Stimulated activated effector memory CD8-positive, alpha-beta T cell treated with anti-CD3 and anti-CD28 coated beads, Interleukin-12 subunit alpha, Interleukin-12 subunit beta, amount 100 ng/mL, for 72 hours (primary cell): ENCODE results near the gene TAF3.

Experiments used
- ATAC-seq: fragments of 150-1000 bp; cut with Tn5 transposase; 2 replicates; pipeline ENCODE4 v1.10.0; 2021
- DNase-seq, 2 donors: peaks; one replicate each; pipeline ENCODE4 v3.0.0; 2021 to 2022; ENCODE audit warnings: low spot score in 2 of 2
- H3K27ac Mint-ChIP-seq: one replicate; pipeline ENCODE4 v1.8.0; 2022; ENCODE audit warnings: mild to moderate bottlenecking, mixed read lengths
- H3K36me3 Mint-ChIP-seq: one replicate; pipeline ENCODE4 v1.8.0; 2022; ENCODE audit warnings: mild to moderate bottlenecking, mixed read lengths
- H3K4me1 Mint-ChIP-seq: one replicate; pipeline ENCODE4 v1.8.0; 2022; ENCODE audit warnings: mixed read lengths
- H3K4me3 Mint-ChIP-seq: one replicate; pipeline ENCODE4 v1.8.0; 2022; ENCODE audit warnings: mild to moderate bottlenecking, mixed read lengths
- H3K9me3 Mint-ChIP-seq: one replicate; pipeline ENCODE4 v1.8.0; 2022; ENCODE audit warnings: mixed read lengths

TAF3 gene

DNA sequence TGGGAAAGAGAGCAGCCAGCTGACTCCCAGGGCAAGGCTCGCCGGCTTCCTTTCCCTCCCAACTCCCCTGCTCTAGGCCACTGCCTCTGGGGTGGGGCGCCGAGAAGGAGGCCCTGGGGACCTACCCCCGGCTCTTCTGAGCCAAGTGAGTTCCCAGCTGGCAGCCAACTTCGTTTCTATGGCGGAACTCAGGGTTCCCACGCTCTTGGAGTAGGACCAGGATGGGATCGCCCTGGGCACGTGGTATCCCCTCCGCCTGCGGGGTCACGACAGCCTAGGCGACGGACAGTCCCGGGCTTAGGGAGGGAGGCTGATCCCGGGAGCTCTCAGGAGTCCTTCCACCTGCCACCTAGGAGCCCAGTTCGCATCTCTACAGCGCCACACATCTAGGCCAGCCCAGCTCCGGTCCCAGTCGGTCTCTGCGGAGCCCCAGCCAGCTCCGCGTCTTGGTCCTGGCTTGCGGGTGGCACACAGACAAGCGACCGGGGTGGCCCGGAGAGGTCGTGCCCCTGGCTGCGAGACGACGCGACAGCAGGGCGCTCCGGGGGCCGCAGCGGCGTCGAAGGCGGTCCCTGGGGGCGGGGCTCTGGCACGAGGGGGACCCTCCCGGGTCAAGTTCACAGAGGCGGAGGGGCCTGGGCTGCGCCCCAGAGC is 215.6 kb downstream of the TAF3 start:
- Mint-ChIP-seq H3K4me3 (peak overlapping the region; percentile 21), H3K36me3 (peaks cover 18% of the 10 kb centered on the region), H3K27ac (no peak overlapping the region), H3K9me3 (no peaks in the 10 kb centered on the region), H3K4me1 (peaks cover 23% of the 10 kb centered on the region)
- ATAC-seq (peak; percentile 23), DNase-seq (peak in 1 of 2 donors; percentile 51)

GRCh38 chr10:8034466-8035005 is 216.2 kb downstream of the TAF3 start:
- H3K9me3 Mint-ChIP-seq: no peaks in the 10 kb centered on the region
- H3K27ac Mint-ChIP-seq: no peak overlapping the region
- peaks cover 18% of the 10 kb centered on the region for H3K36me3 Mint-ChIP-seq
- H3K4me3 Mint-ChIP-seq: peak overlapping the region; percentile 36
- peaks cover 27% of the 10 kb centered on the region for H3K4me1 Mint-ChIP-seq
- peak; percentile 9 for ATAC-seq
- DNase-seq: peak; percentile 2 to 49

GRCh38 chr10:8035006-8035640 is 216.8 kb downstream of the TAF3 start:
- Mint-ChIP-seq H3K36me3 (peaks cover 18% of the 10 kb centered on the region), H3K9me3 (no peaks in the 10 kb centered on the region), H3K4me3 (peak overlapping the region; percentile 36), H3K4me1 (peaks cover 31% of the 10 kb centered on the region), H3K27ac (no peak overlapping the region)
- ATAC-seq: peak; percentile 29
- DNase-seq: peak in 1 of 2 donors; percentile 50

GRCh38 chr10:8035641-8036470 is 217.6 kb downstream of the TAF3 start:
- Mint-ChIP-seq H3K27ac (no peak overlapping the region), H3K4me1 (peaks cover 31% of the 10 kb centered on the region), H3K36me3 (peaks cover 18% of the 10 kb centered on the region), H3K4me3 (peak overlapping the region; percentile 36), H3K9me3 (no peaks in the 10 kb centered on the region)
- DNase-seq: peak in 1 of 2 donors; percentile 55
- ATAC-seq: no peak

GRCh38 chr10:8036506-8037198 is 218.3 kb downstream of the TAF3 start:
- H3K27ac Mint-ChIP-seq: no peak overlapping the region
- no peak for ATAC-seq
- no peak for DNase-seq
- peaks cover 35% of the 10 kb centered on the region for H3K4me1 Mint-ChIP-seq
- H3K9me3 Mint-ChIP-seq: no peaks in the 10 kb centered on the region
- H3K36me3 Mint-ChIP-seq: peaks cover 18% of the 10 kb centered on the region
- no peak overlapping the region for H3K4me3 Mint-ChIP-seq

GRCh38 chr10:8037199-8037801 is 219.0 kb downstream of the TAF3 start:
- no peak overlapping the region for H3K27ac Mint-ChIP-seq
- H3K36me3 Mint-ChIP-seq: peaks cover 18% of the 10 kb centered on the region
- H3K4me3 Mint-ChIP-seq: peak overlapping the region; percentile 30
- ATAC-seq (no peak), DNase-seq (peak in 1 of 2 donors; percentile 5)
- H3K9me3 Mint-ChIP-seq: no peaks in the 10 kb centered on the region
- H3K4me1 Mint-ChIP-seq: peaks cover 42% of the 10 kb centered on the region

DNA sequence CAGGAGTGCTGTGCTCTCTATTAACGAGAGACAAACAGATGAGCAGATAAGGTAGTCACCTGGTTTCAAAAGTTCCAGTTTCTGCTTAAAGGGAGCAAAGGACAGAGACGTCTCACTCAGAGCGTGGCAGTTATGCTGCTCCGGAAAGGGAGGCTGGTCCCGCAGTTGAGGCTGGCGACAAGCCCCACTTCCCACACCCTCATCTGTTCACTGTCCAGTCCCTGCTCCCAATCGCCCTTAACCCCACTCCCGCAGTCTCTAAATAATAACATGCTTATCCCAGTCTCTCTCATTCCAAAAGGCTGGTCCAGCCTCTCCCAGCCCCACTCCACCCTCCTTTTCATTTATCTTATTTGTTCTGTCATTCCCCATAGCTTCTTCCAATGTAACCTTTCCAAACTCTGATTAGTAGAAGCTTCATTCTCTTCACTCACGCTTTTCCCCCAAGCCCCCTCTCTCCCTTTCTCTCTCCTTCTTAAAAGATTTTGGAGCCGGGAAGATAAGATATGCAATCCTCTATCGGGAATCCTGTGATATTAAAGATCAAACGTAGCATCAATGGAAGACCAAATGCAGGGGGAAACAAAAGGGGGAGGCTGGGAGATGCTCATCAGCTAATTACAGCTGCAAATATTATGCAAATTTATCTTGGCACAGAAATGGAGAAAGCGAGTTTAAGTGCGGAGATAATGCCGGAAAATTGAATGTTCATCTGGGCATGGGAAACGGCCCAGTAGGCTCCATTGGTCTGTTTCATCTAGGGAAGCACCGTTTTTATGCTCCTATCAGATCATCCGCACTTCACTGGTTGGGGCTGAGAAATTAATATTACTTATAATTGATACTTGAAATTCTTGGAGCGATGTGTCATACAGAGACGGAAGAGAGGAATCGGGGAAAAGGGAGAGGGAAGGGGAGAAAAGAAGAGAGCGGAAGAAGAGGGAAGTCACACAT is 219.9 kb downstream of the TAF3 start:
- peaks cover 51% of the 10 kb centered on the region for H3K4me1 Mint-ChIP-seq
- peaks cover 23% of the 10 kb centered on the region for H3K36me3 Mint-ChIP-seq
- DNase-seq: no peak
- H3K27ac Mint-ChIP-seq: no peak overlapping the region
- no peaks in the 10 kb centered on the region for H3K9me3 Mint-ChIP-seq
- H3K4me3 Mint-ChIP-seq: peak overlapping the region; percentile 30
- ATAC-seq: peak; percentile 38

DNA sequence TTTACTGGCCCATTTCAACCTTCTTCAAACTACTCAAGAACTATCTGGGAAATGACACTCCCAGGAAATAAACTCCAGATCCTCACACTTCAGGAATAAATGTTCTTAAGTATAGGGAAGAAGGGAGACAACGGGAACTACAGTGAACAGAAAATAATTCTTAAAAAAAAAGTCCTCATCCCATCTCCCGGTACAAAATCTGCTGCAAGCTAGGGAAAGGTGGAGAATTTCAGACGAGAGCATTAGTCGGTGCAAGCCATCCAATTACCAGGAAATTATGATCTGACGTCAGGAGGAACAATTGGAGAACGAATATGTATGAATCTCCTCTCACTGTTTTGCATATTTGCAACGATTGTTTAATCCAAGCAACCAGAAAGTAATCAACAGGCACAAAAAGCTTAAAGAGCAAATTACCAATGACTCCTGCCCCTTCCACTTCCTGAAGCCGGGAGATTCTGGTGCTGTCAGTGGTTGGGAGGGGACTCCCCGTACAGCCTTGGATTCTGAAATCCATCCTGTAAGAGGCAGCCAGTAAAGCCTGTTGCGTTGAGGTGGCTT is 221.1 kb downstream of the TAF3 start:
- Mint-ChIP-seq H3K4me3 (no peak overlapping the region), H3K27ac (no peak overlapping the region), H3K9me3 (no peaks in the 10 kb centered on the region), H3K36me3 (peaks cover 23% of the 10 kb centered on the region), H3K4me1 (peaks cover 63% of the 10 kb centered on the region)
- DNase-seq (no peak), ATAC-seq (no peak)

- no peak overlapping the region for H3K4me3 Mint-ChIP-seq
- ATAC-seq: no peak
- peaks cover 68% of the 10 kb centered on the region for H3K4me1 Mint-ChIP-seq
- DNase-seq: no peak
- peaks cover 18% of the 10 kb centered on the region for H3K36me3 Mint-ChIP-seq
- no peaks in the 10 kb centered on the region for H3K9me3 Mint-ChIP-seq
- H3K27ac Mint-ChIP-seq: no peak overlapping the region
These were observed 222.3 kb downstream of the TAF3 start for GRCh38 chr10:8040651-8041050.

DNA sequence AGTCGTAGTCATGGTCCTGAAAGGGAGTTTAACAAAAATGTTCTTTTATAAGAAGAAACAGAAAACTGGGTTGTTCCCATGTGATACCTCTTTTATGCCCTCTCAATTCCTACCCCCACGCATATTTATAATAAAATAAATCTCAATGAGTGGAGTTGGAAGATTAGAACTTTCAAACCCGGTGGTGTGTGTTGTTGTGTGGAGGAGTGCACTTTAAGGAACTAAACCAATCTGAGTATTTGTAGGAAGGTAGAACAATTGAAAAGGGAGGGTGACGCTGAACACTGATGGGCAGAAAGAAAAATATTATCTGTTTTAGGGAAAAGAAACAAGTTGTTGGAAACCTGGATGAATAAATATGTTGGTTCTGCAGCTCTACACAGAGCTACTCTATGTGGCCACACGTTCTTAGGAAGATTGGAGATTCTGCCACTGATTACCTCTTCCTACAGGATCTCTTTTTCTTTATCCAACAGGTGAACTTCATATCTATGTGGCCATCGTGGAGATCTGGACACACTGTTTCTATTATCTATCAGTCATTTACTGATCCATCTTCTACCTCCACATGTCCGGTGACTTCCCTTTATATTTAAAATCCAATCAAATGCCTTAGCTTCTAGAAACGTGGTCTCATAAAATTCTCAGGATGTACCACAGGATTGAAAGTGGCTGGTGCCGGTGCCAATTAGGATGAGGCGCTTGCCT is 223.1 kb downstream of the TAF3 start:
- ATAC-seq (no peak), DNase-seq (no peak)
- Mint-ChIP-seq H3K36me3 (peaks cover 18% of the 10 kb centered on the region), H3K9me3 (no peaks in the 10 kb centered on the region), H3K4me3 (no peak overlapping the region), H3K4me1 (peaks cover 75% of the 10 kb centered on the region), H3K27ac (no peak overlapping the region)

- no peak for DNase-seq
- Mint-ChIP-seq H3K4me1 (peaks cover 81% of the 10 kb centered on the region), H3K27ac (no peak overlapping the region), H3K9me3 (no peaks in the 10 kb centered on the region), H3K4me3 (peak overlapping the region; percentile 56), H3K36me3 (peaks cover 18% of the 10 kb centered on the region)
- no peak for ATAC-seq
These were observed 223.9 kb downstream of the TAF3 start for GRCh38 chr10:8041992-8042720.

- peak in 1 of 2 donors; percentile 6 for DNase-seq
- no peaks in the 10 kb centered on the region for H3K9me3 Mint-ChIP-seq
- H3K36me3 Mint-ChIP-seq: peaks cover 11% of the 10 kb centered on the region
- peaks cover 81% of the 10 kb centered on the region for H3K4me1 Mint-ChIP-seq
- peak overlapping the region; percentile 56 for H3K4me3 Mint-ChIP-seq
- H3K27ac Mint-ChIP-seq: no peak overlapping the region
- ATAC-seq: no peak
These were observed 224.6 kb downstream of the TAF3 start for GRCh38 chr10:8042721-8043568.
